Body of pancreas (tissue), 4 donors: ENCODE results near the gene CNBP. TPM values are rescaled to one million over a fixed set of nuclear protein-coding genes. Genes with fewer than 3 reads are reported as not detected.

Source experiments
- ATAC-seq: fragments of 150-250 bp; one replicate; pipeline ENCODE4 v1.9.1; 2016
- DNase-seq, 4 donors: peaks; one replicate each; pipeline ENCODE4 v3.0.0-alpha.2; 2019
- H3K27ac ChIP-seq, 4 donors: fragments of 200-600 bp; sonication (generic); 1 replicate in 3 of 4; 2 replicates in 1 of 4; pipeline versions ENCODE4 v1.5.1 to v1.6.1; 2016 to 2019; ENCODE audit warnings: mild to moderate bottlenecking in 1 of 4, mixed read lengths in 1 of 4, moderate library complexity in 1 of 4
- H3K27me3 ChIP-seq, 2 donors: fragments of 200-600 bp; sonication (generic); one replicate each; pipeline ENCODE4 v1.6.0; 2016; ENCODE audit warnings: mild to moderate bottlenecking in 1 of 2
- H3K36me3 ChIP-seq, 2 donors: fragments of 200-600 bp; sonication (generic); replicated peaks in 1 of 2; 2 replicates each; pipeline ENCODE4 v1.5.1; 2016; ENCODE audit warnings: low read depth in 2 of 2; ENCODE audit not compliant: insufficient read depth in 1 of 2
- H3K4me1 ChIP-seq: fragments of 200-600 bp; sonication (generic); one replicate; pipeline ENCODE4 v1.6.0; 2016
- H3K4me3 ChIP-seq, 2 donors: fragments of 200-600 bp; sonication (generic); 1 replicate in 1 of 2; 2 replicates in 1 of 2; pipeline ENCODE4 v1.5.1; 2016 to 2019
- H3K9me3 ChIP-seq, 3 donors: fragments of 200-600 bp; sonication (generic); 1 replicate in 2 of 3; 2 replicates in 1 of 3; pipeline ENCODE4 v1.5.1; 2016
- CTCF ChIP-seq, 7 experiments: fragments of 450-650 bp in 4 of 7; fragments of 200-600 bp in 3 of 7; sonication (generic) in 3 of 7; IDR thresholded peaks; one replicate each; pipeline ENCODE4 v1.5.1; 2016 to 2019; ENCODE audit warnings: antibody characterized with exemption in 7 of 7
- POLR2A ChIP-seq, 3 donors: fragments of 450-650 bp; IDR thresholded peaks; one replicate each; pipeline ENCODE4 v1.6.1; 2016; ENCODE audit warnings: antibody characterized with exemption in 3 of 3, mild to moderate bottlenecking in 2 of 3
- WGBS, 2 donors: methylation state at CpG; one replicate each; pipeline ENCODE4 v1.1.5; 2017; 5-methylcytosine and 5-hydroxymethylcytosine counted together
- intact Hi-C: fragments of 100-400 bp; cut with DNase I; formaldehyde crosslinking; loops from one replicate; pipeline ENCODE4 v1.15.1; 2023
- total RNA-seq, 2 donors: library from RNA; depleted of rRNA; stranded (reverse); fragments of >200 nt; gene quantifications; one replicate each; pipeline ENCODE4 v1.1.0, GENCODE V29; 2016

Gene CNBP
- total RNA-seq, 2 donors from 2014 or later = 175 to 262 TPM

GRCh38 chr3:129181819-129182218 lies 1.9 kb downstream of the CNBP start:
- intact Hi-C loops = no loop called here
- DNase-seq = no peak
- H3K4me1 ChIP-seq = peaks cover 55% of the 10 kb centered on the region
- no peaks in the 10 kb centered on the region for H3K9me3 ChIP-seq
- 3 to 5% methylated on average over 3 of the region's 3 CpGs for WGBS, 2 donors
- H3K27ac ChIP-seq = peak overlapping the region; percentile 98 to 100 (median 100)
- ATAC-seq = no peak
- peak overlapping the region; percentile 60 to 93 for H3K4me3 ChIP-seq
- H3K27me3 ChIP-seq = no peaks in the 10 kb centered on the region
- peaks cover 0 to 2% of the 10 kb centered on the region in 2 donors for H3K36me3 ChIP-seq
- TF ChIP-seq POLR2A (IDR thresholded peaks at IDR 0.05) (no peak), CTCF (IDR thresholded peaks at IDR 0.05) (no peak)

DNA sequence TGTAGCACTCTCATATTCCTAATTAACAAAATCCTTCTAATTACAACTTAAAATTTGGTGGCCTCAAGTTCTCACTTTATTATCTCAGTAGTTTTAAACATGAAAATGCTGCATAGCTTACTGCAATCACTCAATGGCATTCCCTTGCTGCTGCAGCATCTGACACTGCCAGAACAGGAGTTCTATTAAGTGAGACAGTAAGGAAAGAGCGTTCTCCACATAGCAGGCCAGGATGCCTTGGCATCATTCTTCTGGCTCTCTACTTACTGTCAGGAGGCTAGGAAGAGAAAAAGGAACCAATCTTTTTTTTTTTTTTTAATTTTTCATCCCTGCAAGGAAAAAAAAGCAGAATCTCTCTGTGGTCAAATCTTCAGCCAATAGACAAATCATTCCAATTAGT lies 3.2 kb downstream of the CNBP start:
- intact Hi-C loops = no loop called here
- no peak for ATAC-seq
- DNase-seq = no peak
- TF ChIP-seq CTCF (IDR thresholded peaks at IDR 0.05) = no peak
- no peak for TF ChIP-seq POLR2A (IDR thresholded peaks at IDR 0.05)
- peaks cover 0 to 2% of the 10 kb centered on the region in 2 donors for H3K36me3 ChIP-seq
- H3K27ac ChIP-seq = peak overlapping the region in 3 of 4 donors; percentile 98 to 100 (median 100)
- no peak overlapping the region for H3K4me3 ChIP-seq
- H3K9me3 ChIP-seq = no peaks in the 10 kb centered on the region
- H3K4me1 ChIP-seq = peaks cover 66% of the 10 kb centered on the region
- H3K27me3 ChIP-seq = no peaks in the 10 kb centered on the region
- 21 to 30% methylated on average over 1 of the region's 1 CpG for WGBS, 2 donors

DNA sequence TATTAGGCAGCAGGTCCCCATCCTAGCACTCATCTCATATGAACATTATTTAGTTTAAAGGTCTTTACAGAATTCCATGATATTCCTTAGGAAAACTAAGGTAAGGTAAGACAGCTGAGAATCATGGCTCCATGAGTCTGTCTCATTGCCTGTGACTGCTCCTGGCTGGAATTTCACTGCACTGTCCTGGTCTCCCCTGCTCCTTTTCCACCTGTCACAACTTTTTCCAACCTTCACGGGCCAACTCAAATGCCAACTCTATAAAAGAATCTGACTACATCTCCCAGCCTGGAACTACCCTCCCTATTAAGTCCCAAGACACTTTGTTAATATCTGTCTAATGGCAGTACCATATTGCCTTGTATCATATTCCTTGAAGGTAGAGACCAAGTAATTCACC lies 7.6 kb downstream of the CNBP start:
- ATAC-seq = no peak
- TF ChIP-seq POLR2A (IDR thresholded peaks at IDR 0.05) = no peak
- no peak for TF ChIP-seq CTCF (IDR thresholded peaks at IDR 0.05)
- no peak overlapping the region for H3K27ac ChIP-seq
- no peaks in the 10 kb centered on the region for H3K9me3 ChIP-seq
- WGBS, 2 donors = 25 to 50% methylated on average over 1 of the region's 1 CpG
- H3K4me3 ChIP-seq = no peak overlapping the region
- intact Hi-C loops = no loop called here
- H3K4me1 ChIP-seq = peaks cover 98% of the 10 kb centered on the region
- DNase-seq = no peak
- H3K36me3 ChIP-seq = peaks cover 3 to 6% of the 10 kb centered on the region in 2 donors
- no peaks in the 10 kb centered on the region for H3K27me3 ChIP-seq

DNA sequence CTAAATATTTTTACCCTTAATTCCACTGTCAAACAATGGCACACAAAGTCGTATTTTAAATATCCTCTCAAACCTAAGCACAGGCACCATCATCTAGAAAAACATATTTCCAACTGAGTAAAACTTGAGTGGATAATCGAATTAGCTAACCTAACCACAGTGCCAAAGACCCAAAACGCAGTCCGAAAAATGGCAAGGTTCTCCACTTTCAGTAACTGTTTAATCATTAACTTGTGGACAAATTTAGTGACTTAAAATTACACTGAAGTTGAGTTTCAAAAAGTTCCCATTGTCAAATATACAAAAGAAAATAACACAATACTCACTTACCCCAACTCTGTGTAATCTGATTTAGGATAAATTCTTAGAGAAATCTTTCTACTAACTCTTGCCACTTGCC lies 10.0 kb downstream of the CNBP start:
- no peak overlapping the region for H3K4me3 ChIP-seq
- H3K27me3 ChIP-seq = no peaks in the 10 kb centered on the region
- TF ChIP-seq CTCF (IDR thresholded peaks at IDR 0.05) = no peak
- no peak for TF ChIP-seq POLR2A (IDR thresholded peaks at IDR 0.05)
- H3K9me3 ChIP-seq = no peaks in the 10 kb centered on the region
- peaks cover 75% of the 10 kb centered on the region for H3K4me1 ChIP-seq
- intact Hi-C loops = no loop called here
- no peak for ATAC-seq
- peaks cover 7 to 21% of the 10 kb centered on the region in 2 donors for H3K36me3 ChIP-seq
- DNase-seq = no peak
- WGBS, 2 donors = 17 to 19% methylated on average over 4 of the region's 4 CpGs
- peak overlapping the region in 1 of 4 donors; percentile 19 for H3K27ac ChIP-seq

GRCh38 chr3:129173206-129173605 lies 10.5 kb downstream of the CNBP start:
- no peak for ATAC-seq
- WGBS, 2 donors = 39 to 44% methylated on average over 2 of the region's 2 CpGs
- no peak for DNase-seq
- no peak overlapping the region for H3K4me3 ChIP-seq
- no peaks in the 10 kb centered on the region for H3K9me3 ChIP-seq
- H3K4me1 ChIP-seq = peaks cover 70% of the 10 kb centered on the region
- H3K36me3 ChIP-seq = peaks cover 7 to 19% of the 10 kb centered on the region in 2 donors
- TF ChIP-seq CTCF (IDR thresholded peaks at IDR 0.05) (no peak), POLR2A (IDR thresholded peaks at IDR 0.05) (no peak)
- H3K27ac ChIP-seq = no peak overlapping the region
- H3K27me3 ChIP-seq = no peaks in the 10 kb centered on the region
- intact Hi-C loops = no loop called here
